H1 (cell line): ENCODE measurements around the gene ZBTB7B. TPM values are rescaled to one million over a fixed set of nuclear protein-coding genes. Genes with fewer than 3 reads are reported as not detected.

Source experiments
- BACH1 ChIP-seq: IDR thresholded peaks from 2 replicates; pipeline ENCODE4 v1.6.1; 2012; ENCODE audit warnings: low read length, improper control_type of control experiment
- BRCA1 ChIP-seq: IDR thresholded peaks from 2 replicates; pipeline ENCODE4 v1.6.1; 2012; ENCODE audit warnings: low read depth, low read length, improper control_type of control experiment
- CHD1 ChIP-seq: IDR thresholded peaks from 2 replicates; pipeline ENCODE4 v1.6.1; 2012; ENCODE audit warnings: low read depth, low read length, improper control_type of control experiment
- CTBP2 ChIP-seq: IDR thresholded peaks from 2 replicates; pipeline ENCODE4 v1.7.0; 2011; ENCODE audit warnings: borderline replicate concordance, mild to moderate bottlenecking, moderate library complexity, mixed read lengths, low read length; ENCODE audit not compliant: insufficient read depth, insufficient read length
- E2F6 ChIP-seq: IDR thresholded peaks from 2 replicates; pipeline ENCODE4 v1.6.1; 2012; ENCODE audit warnings: inconsistent platforms
- EP300 ChIP-seq, 2 experiments: IDR thresholded peaks; 1 replicate in 1 of 2; 2 replicates in 1 of 2; pipeline ENCODE4 v1.6.1; 2011 to 2012; ENCODE audit warnings: low read depth in 2 of 2, low read length in 2 of 2, mild to moderate bottlenecking in 2 of 2, borderline replicate concordance in 1 of 2, inconsistent platforms in 1 of 2, moderate library complexity in 1 of 2
- EZH2 ChIP-seq: fragments of 200-600 bp; sonication (generic); IDR thresholded peaks from 2 replicates; pipeline ENCODE4 v1.7.1; 2012; ENCODE audit warnings: low read depth, mild to moderate bottlenecking, moderate library complexity, low read length, inconsistent platforms; ENCODE audit not compliant: severe bottlenecking
- GTF2F1 ChIP-seq: IDR thresholded peaks from 2 replicates; pipeline ENCODE4 v1.6.1; 2012; ENCODE audit warnings: low read depth, low read length, improper control_type of control experiment, borderline replicate concordance
- KDM4A ChIP-seq: IDR thresholded peaks from one replicate; pipeline ENCODE4 v1.7.1; 2012; ENCODE audit warnings: low read depth, mild to moderate bottlenecking, moderate library complexity, low read length, inconsistent platforms; ENCODE audit not compliant: severe bottlenecking
- POLR2A ChIP-seq, 2 experiments: IDR thresholded peaks; 1 replicate in 1 of 2; 2 replicates in 1 of 2; pipeline ENCODE4 v1.6.1; 2011; ENCODE audit warnings: low read depth in 2 of 2, low read length in 2 of 2, mild to moderate bottlenecking in 2 of 2; ENCODE audit errors: control extremely low read depth in 1 of 2
- RAD21 ChIP-seq, 2 experiments: IDR thresholded peaks in 1 of 2; conservative IDR thresholded peaks in 1 of 2; 2 replicates each; pipeline ENCODE4 v1.6.1; 2011; ENCODE audit warnings: low read depth in 2 of 2, low read length in 2 of 2, improper control_type of control experiment in 1 of 2, inconsistent platforms in 1 of 2, mild to moderate bottlenecking in 1 of 2, moderate library complexity in 1 of 2
- SUZ12 ChIP-seq: fragments of 200-600 bp; sonication (generic); IDR thresholded peaks from 2 replicates; pipeline ENCODE4 v1.6.1; 2012; ENCODE audit warnings: mild to moderate bottlenecking, inconsistent platforms, low read length, moderate library complexity, mixed read lengths
- TAF1 ChIP-seq: IDR thresholded peaks from 2 replicates; pipeline ENCODE4 v1.6.1; 2011; ENCODE audit warnings: mild to moderate bottlenecking, low read depth, low read length
- TAF7 ChIP-seq: optimal IDR thresholded peaks from 2 replicates; pipeline ENCODE3; 2011; ENCODE audit warnings: low read depth, mild to moderate bottlenecking, inconsistent platforms, low read length, moderate library complexity, borderline replicate concordance
- TEAD4 ChIP-seq: IDR thresholded peaks from 2 replicates; pipeline ENCODE4 v1.6.1; 2012; ENCODE audit warnings: low read depth, low read length, inconsistent platforms, mixed read lengths
- polyA plus RNA-seq, 7 experiments: library from polyadenylated mRNA; depleted of rRNA in 3 of 7; stranded (reverse) in 5 of 7; unstranded in 2 of 7; fragments of >200 nt in 5 of 7; fragments of 200-250 nt in 2 of 7; gene quantifications; 1 replicate in 5 of 7; 2 replicates in 1 of 7; 4 replicates in 1 of 7; pipeline versions ENCODE4 v1.2.1 to v1.2.3, GENCODE V29; 2011 to 2013; ENCODE audit warnings: missing spikeins in 2 of 7, mixed read lengths in 2 of 7
- total RNA-seq: library from RNA; stranded (reverse); fragmentation: NEBNext Ultra II Directional; extraction: Animal tissue kit (Norgen Biotek cat#: 25700); gene quantifications from 2 replicates; pipeline ENCODE4 v1.2.1, GENCODE V29; 2021

The ZBTB7B gene
- total and polyA plus RNA-seq, 2 of the 8 experiments (the other 6 are each of a cell fraction or from before 2014, with no cell fraction given), result 24.5 to 36.9 TPM

- TF ChIP-seq EP300 (IDR thresholded peaks at IDR 0.05; ENCODE audit: borderline replicate concordance in 1 of 2, low read depth in 2 of 2, low read length in 2 of 2) (peak in 1 of 2 experiments; percentile 77; a peak in 1 of 3 replicates), CHD1 (no peak), RAD21 (IDR thresholded peaks at IDR 0.05 in 1 of 2, conservative IDR thresholded peaks at IDR 0.05 in 1 of 2; ENCODE audit: low read depth in 2 of 2, low read length in 2 of 2) (peak; percentile 5 to 53; a peak in 1 of 4 replicates), E2F6 (peak; percentile 46; the same call in 1 of the 2 replicates), CTBP2 (no peak), GTF2F1 (no peak), SUZ12 (no peak), BRCA1 (no peak), TAF1 (peak; percentile 86), TAF7 (peak; percentile 83), POLR2A (IDR thresholded peaks at IDR 0.05; ENCODE audit: control extremely low read depth in 1 of 2, low read depth in 2 of 2, low read length in 2 of 2) (peak; percentile 85 to 90), KDM4A (peak; percentile 67), EZH2 (no peak), BACH1 (peak; percentile 22; the same call in 1 of the 2 replicates), TEAD4 (no peak)
Measured at GRCh38 chr1:154961207-154962155, 41.1 kb upstream of the ZBTB7B start, which contains the start of gene PYGO2 (continued).
